Suprapubic skin (tissue), 3 donors: ENCODE data around the gene METTL1.

Source experiments
- CTCF ChIP-seq, 2 donors: fragments of 200-600 bp in 1 of 2; fragments of 450-650 bp in 1 of 2; sonication (generic) in 1 of 2; IDR thresholded peaks; one replicate each; pipeline ENCODE4 v1.5.1; 2016 to 2019; ENCODE audit warnings: antibody characterized with exemption in 2 of 2, mild to moderate bottlenecking in 1 of 2, moderate library complexity in 1 of 2
- POLR2A ChIP-seq, 2 donors: fragments of 450-650 bp; IDR thresholded peaks; one replicate each; pipeline ENCODE4 v1.6.1; 2017; ENCODE audit warnings: antibody characterized with exemption in 2 of 2, mild to moderate bottlenecking in 2 of 2, moderate library complexity in 2 of 2

GRCh38 chr12:57730336-57731067, 41.4 kb downstream of the METTL1 start:
- no peak for TF ChIP-seq CTCF (IDR thresholded peaks at IDR 0.05)
- no peak for TF ChIP-seq POLR2A (IDR thresholded peaks at IDR 0.05)
